B cell (primary cell): ENCODE data around the gene TNFRSF1B. TPM values are rescaled to one million over a fixed set of nuclear protein-coding genes. Genes with fewer than 3 reads are reported as not detected.

Experiments
- ATAC-seq: fragments of 200-7000 bp; cut with Tn5 transposase; one replicate; pipeline ENCODE4 v1.10.0; 2021; ENCODE audit warnings: low read depth, mild to moderate bottlenecking, moderate number of reproducible peaks, moderate library complexity
- CTCF ChIA-PET: fragments of 350-600 bp; sonication (Branson Sonifier 250); formaldehyde crosslinking; loops from one replicate; lab custom pipeline; 2021; ENCODE audit warnings: antibody characterized with exemption, inconsistent platforms; lab: Charles Lee
- POLR2A ChIA-PET: fragments of 350-600 bp; sonication (Branson Sonifier 250); formaldehyde crosslinking; loops from one replicate; lab custom pipeline; 2021; ENCODE audit warnings: antibody characterized with exemption; lab: Charles Lee
- DNase-seq: peaks from one replicate; pipeline ENCODE4 v3.0.0; 2013
- H2AFZ ChIP-seq: 2 replicates; pipeline ENCODE4 v1.6.1; 2012; ENCODE audit warnings: mild to moderate bottlenecking, low read depth, low read length; ENCODE audit not compliant: insufficient read depth, poor library complexity, severe bottlenecking
- H3K27ac ChIP-seq, 2 donors: 1 replicate in 1 of 2; 2 replicates in 1 of 2; pipeline ENCODE4 v1.5.1; 2012 to 2013; ENCODE audit warnings: low read length in 2 of 2, mild to moderate bottlenecking in 2 of 2, moderate library complexity in 1 of 2
- H3K27me3 ChIP-seq, 4 experiments: fragments of 200-600 bp in 1 of 4; sonication (generic) in 1 of 4; replicated peaks in 1 of 4; 1 replicate in 2 of 4; 2 replicates in 2 of 4; pipeline versions ENCODE4 v1.6.1 to v1.7.0; 2013 to 2016; ENCODE audit warnings: low read length in 3 of 4, mild to moderate bottlenecking in 2 of 4, mixed read lengths in 1 of 4, moderate library complexity in 1 of 4; ENCODE audit not compliant: insufficient read depth in 4 of 4, control insufficient read depth in 3 of 4; ENCODE audit errors: control extremely low read depth in 1 of 4
- H3K36me3 ChIP-seq, 2 experiments: replicated peaks in 1 of 2; 1 replicate in 1 of 2; 2 replicates in 1 of 2; pipeline versions ENCODE4 v1.6.1 to v1.7.1; 2013; ENCODE audit warnings: low read length in 1 of 2; ENCODE audit not compliant: insufficient read depth in 2 of 2, control insufficient read depth in 1 of 2; ENCODE audit errors: control extremely low read depth in 1 of 2, extremely low read depth in 1 of 2
- H3K4me1 ChIP-seq, 2 donors: fragments of 200-600 bp in 1 of 2; sonication (generic) in 1 of 2; 1 replicate in 1 of 2; 2 replicates in 1 of 2; pipeline versions ENCODE4 v1.5.1 to v1.6.1; 2013 to 2017; ENCODE audit warnings: low read length in 2 of 2; ENCODE audit not compliant: control insufficient read depth in 2 of 2, insufficient read depth in 2 of 2
- H3K4me2 ChIP-seq: replicated peaks from 2 replicates; pipeline ENCODE3; 2012; ENCODE audit warnings: mild to moderate bottlenecking, low read depth, low read length; ENCODE audit not compliant: poor library complexity, severe bottlenecking
- H3K4me3 ChIP-seq, 5 experiments: fragments of 200-600 bp in 1 of 5; sonication (generic) in 1 of 5; 1 replicate in 3 of 5; 2 replicates in 2 of 5; pipeline versions ENCODE4 v1.5.1 to v1.7.0; 2011 to 2016; ENCODE audit warnings: low read length in 4 of 5, mild to moderate bottlenecking in 4 of 5, low read depth in 2 of 5, control low read depth in 1 of 5, moderate library complexity in 1 of 5; ENCODE audit not compliant: insufficient read depth in 1 of 5; ENCODE audit errors: control extremely low read depth in 1 of 5, extremely low read depth in 1 of 5
- H3K79me2 ChIP-seq: fragments of 200-600 bp; sonication (generic); one replicate; pipeline ENCODE4 v1.6.0; 2016; ENCODE audit warnings: low read length; ENCODE audit not compliant: control insufficient read depth, insufficient read depth
- H3K9ac ChIP-seq: fragments of 200-600 bp; sonication (generic); 2 replicates; pipeline ENCODE4 v1.6.1; 2017; ENCODE audit warnings: mild to moderate bottlenecking, low read length, moderate library complexity
- H3K9me3 ChIP-seq, 3 donors: one replicate each; pipeline versions ENCODE4 v1.6.1 to v1.7.1; 2013; ENCODE audit warnings: low read length in 2 of 3; ENCODE audit not compliant: control insufficient read depth in 2 of 3, insufficient read depth in 1 of 3; ENCODE audit errors: control extremely low read depth in 1 of 3
- H4K20me1 ChIP-seq: 2 replicates; pipeline ENCODE4 v1.6.0; 2012; ENCODE audit warnings: mild to moderate bottlenecking, low read length; ENCODE audit not compliant: insufficient read depth, control insufficient read depth, poor library complexity, severe bottlenecking
- H3K27ac Mint-ChIP-seq: one replicate; pipeline ENCODE4 v1.8.0; 2021; ENCODE audit warnings: mixed read lengths
- H3K27me3 Mint-ChIP-seq: one replicate; pipeline ENCODE4 v1.8.0; 2021; ENCODE audit warnings: mixed read lengths
- H3K4me1 Mint-ChIP-seq: one replicate; pipeline ENCODE4 v1.8.0; 2021; ENCODE audit warnings: mixed read lengths
- H3K4me3 Mint-ChIP-seq: one replicate; pipeline ENCODE4 v1.8.0; 2021; ENCODE audit warnings: mixed read lengths
- H3K9me3 Mint-ChIP-seq: one replicate; pipeline ENCODE4 v1.8.0; 2022; ENCODE audit warnings: mixed read lengths; ENCODE audit not compliant: insufficient read depth
- CTCF ChIP-seq: fragments of 200-600 bp; IDR thresholded peaks from one replicate; pipeline ENCODE4 v1.8.0; 2022; ENCODE audit warnings: antibody characterized with exemption, mild to moderate bottlenecking
- EZH2 ChIP-seq: IDR thresholded peaks from 2 replicates; pipeline ENCODE4 v1.6.1; 2012; ENCODE audit warnings: borderline replicate concordance, low read depth, mild to moderate bottlenecking, moderate library complexity, low read length; ENCODE audit not compliant: insufficient read depth, poor library complexity, severe bottlenecking
- WGBS: methylation state at CpG from one replicate; pipeline ENCODE4 v1.1.5; 2013; ENCODE audit warnings: missing lambda C conversion rate; ENCODE audit not compliant: insufficient coverage; 5-methylcytosine and 5-hydroxymethylcytosine counted together
- intact Hi-C: fragments of 100-400 bp; cut with micrococcal nuclease; formaldehyde crosslinking; loops from one replicate; pipeline ENCODE4 v1.10.0; 2022
- polyA plus RNA-seq: library from polyadenylated mRNA; depleted of rRNA; stranded (reverse); fragments of >200 nt; gene quantifications from 2 replicates; pipeline ENCODE4 v1.2.3, GENCODE V29; 2012
- total RNA-seq, 2 donors: library from RNA; stranded (reverse); fragments of 120-200 nt in 1 of 2; gene quantifications; 1 replicate in 1 of 2; 2 replicates in 1 of 2; pipeline versions ENCODE4 v1.2.3 to v1.2.4, GENCODE V29; 2013 to 2022

Gene TNFRSF1B
- total and polyA plus RNA-seq, 2 donors (not counting 1 experiment from before 2014, with no cell fraction given), result 37.7 to 99.4 TPM

- no peaks in the 10 kb centered on the region for H3K36me3 ChIP-seq
- no peak overlapping the region for H3K27ac ChIP-seq
- no peak overlapping the region for H3K9ac ChIP-seq
- no peaks in the 10 kb centered on the region for H3K79me2 ChIP-seq
- peaks cover 20 to 31% of the 10 kb centered on the region in 2 donors for H3K4me1 ChIP-seq
- H3K9me3 ChIP-seq, result no peaks in the 10 kb centered on the region
- intact Hi-C loops, result loop anchor here (2.0 to 5.0 kb wide), 2 partner anchors 27 to 42 kb away; partner anchors contain the start of gene TNFRSF1B
- peak; percentile 42 for DNase-seq
- H2AFZ ChIP-seq, result peak overlapping the region; percentile 23
- Mint-ChIP-seq H3K27me3 (no peaks in the 10 kb centered on the region), H3K9me3 (no peaks in the 10 kb centered on the region), H3K27ac (peak overlapping the region; percentile 83), H3K4me3 (peak overlapping the region; percentile 30), H3K4me1 (peaks cover 35% of the 10 kb centered on the region)
- no peaks in the 10 kb centered on the region for H4K20me1 ChIP-seq
- ChIA-PET POLR2A (interaction anchor here (0.6 to 5.6 kb wide), 11 partner anchors 25 to 84 kb away, joined by 3 to 42 read pairs (median 5); no protein-coding TSS in a partner anchor), CTCF (interaction anchor here (1.0 to 13.6 kb wide), 32 partner anchors 8 to 490 kb away, joined by 3 to 685 read pairs (median 12); partner anchors contain the start of genes TNFRSF1B and VPS13D)
- 71% methylated on average over 21 of the region's 24 CpGs for WGBS
- no peaks in the 10 kb centered on the region for H3K27me3 ChIP-seq
- no peak overlapping the region for H3K4me3 ChIP-seq
- H3K4me2 ChIP-seq, result peak overlapping the region; percentile 63
- no peak for ATAC-seq
- TF ChIP-seq EZH2 (no peak), CTCF (no peak)
Observed at GRCh38 chr1:12125422-12126355, 41.1 kb upstream of the TNFRSF1B start.
